K562 (cell line): Measurements from ENCODE around the gene KLK11. TPM values are rescaled to one million over a fixed set of nuclear protein-coding genes. Genes with fewer than 3 reads are reported as not detected.
A peak's percentile ranks its signal among the peaks of the same experiment; 100 is the strongest.

Source experiments
- ADNP ChIP-seq: fragments of 200-800 bp; sonication (Bioruptor generic); IDR thresholded peaks from 2 replicates; pipeline ENCODE4 v1.6.1; 2016; ENCODE audit warnings: missing genetic modification characterization, missing compliant biosample characterization
- DMBX1 ChIP-seq: fragments of 250-450 bp; sonication (Bioruptor Pico); IDR thresholded peaks from 2 replicates; pipeline ENCODE4 v1.8.0; 2022; ENCODE audit warnings: inconsistent platforms, mild to moderate bottlenecking, moderate library complexity, borderline replicate concordance
- E2F6 ChIP-seq, 2 experiments: IDR thresholded peaks; 2 replicates each; pipeline ENCODE4 v1.6.1; 2011; ENCODE audit warnings: borderline replicate concordance in 1 of 2, control low read depth in 1 of 2, low read depth in 1 of 2, low read length in 1 of 2, mild to moderate bottlenecking in 1 of 2, mixed read lengths in 1 of 2, moderate library complexity in 1 of 2; ENCODE audit not compliant: insufficient read depth in 1 of 2, insufficient read length in 1 of 2, poor library complexity in 1 of 2, severe bottlenecking in 1 of 2; ENCODE audit errors: extremely low read depth in 1 of 2
- EGR1 ChIP-seq: fragments of 450-650 bp; conservative IDR thresholded peaks from 2 replicates; pipeline ENCODE4 v1.6.1; 2017; ENCODE audit warnings: mild to moderate bottlenecking
- L3MBTL2 ChIP-seq: fragments of 450-650 bp; IDR thresholded peaks from 2 replicates; pipeline ENCODE4 v1.6.1; 2016; ENCODE audit warnings: mild to moderate bottlenecking, moderate library complexity
- OTX1 ChIP-seq: fragments of 450-650 bp; formaldehyde crosslinking; IDR thresholded peaks from 2 replicates; pipeline ENCODE4 v1.4.0; 2022; ENCODE audit warnings: mild to moderate bottlenecking
- POLR2G ChIP-seq: fragments of 200-400 bp; formaldehyde crosslinking; IDR thresholded peaks from 2 replicates; pipeline ENCODE4 v1.6.1; 2017; ENCODE audit warnings: low read depth, mild to moderate bottlenecking, antibody characterized with exemption, low read length, moderate library complexity
- RBFOX2 ChIP-seq: fragments of 200-400 bp; formaldehyde crosslinking; IDR thresholded peaks from 2 replicates; pipeline ENCODE4 v1.6.1; 2017; ENCODE audit warnings: low read depth, mild to moderate bottlenecking, low read length, moderate library complexity
- SNIP1 ChIP-seq: fragments of 450-650 bp; IDR thresholded peaks from 2 replicates; pipeline ENCODE4 v1.7.1; 2017; ENCODE audit warnings: low read depth, mild to moderate bottlenecking
- TAL1 ChIP-seq: fragments of 450-650 bp; IDR thresholded peaks from 2 replicates; pipeline ENCODE4 v1.6.1; 2016; ENCODE audit warnings: mild to moderate bottlenecking
- TOE1 ChIP-seq, 2 experiments: fragments of 450-650 bp in 1 of 2; sonication (generic) in 1 of 2; formaldehyde crosslinking in 1 of 2; IDR thresholded peaks; 2 replicates each; pipeline versions ENCODE4 v1.7.1 to v1.8.0; 2016 to 2022; ENCODE audit warnings: borderline replicate concordance in 2 of 2, mild to moderate bottlenecking in 2 of 2, antibody characterized with exemption in 1 of 2, inconsistent platforms in 1 of 2, low read depth in 1 of 2, missing genetic modification reagents in 1 of 2, moderate library complexity in 1 of 2
- polyA plus RNA-seq, 8 experiments: library from polyadenylated mRNA; depleted of rRNA in 4 of 8; stranded (reverse) in 5 of 8; unstranded in 3 of 8; fragments of >200 nt; fragmentation: Nextera tagmentation in 2 of 8; fragmentation: Illumina TruSeq in 1 of 8; extraction: Ambion mirVana in 2 of 8; extraction: Trizol in 1 of 8; gene quantifications; 2 replicates each; pipeline versions ENCODE4 v1.2.1 to v1.2.3, GENCODE V29; 2011 to 2014; ENCODE audit warnings: inconsistent platforms in 1 of 8, missing spikeins in 1 of 8
- total RNA-seq, 7 experiments: library from RNA; depleted of rRNA in 6 of 7; stranded (reverse); fragments of >200 nt in 6 of 7; fragmentation: Illumina TruSeq in 2 of 7; extraction: Trizol in 2 of 7; gene quantifications; 2 replicates each; pipeline versions ENCODE4 v1.2.1 to v1.2.3, GENCODE V29; 2011 to 2021; ENCODE audit warnings: low replicate concordance in 1 of 7
- TF ChIP-seq, protein P1 (sequence below), 2 experiments: fragments of 450-650 bp; formaldehyde crosslinking in 1 of 2; IDR thresholded peaks; 2 replicates each; pipeline versions ENCODE4 v1.4.0 to v1.6.1; 2014 to 2020; ENCODE audit warnings: mild to moderate bottlenecking in 2 of 2, borderline replicate concordance in 1 of 2, low read depth in 1 of 2

KLK11 gene
- total and polyA plus RNA-seq, 9 of the 15 experiments (the other 6 are each of a cell fraction or from before 2014, with no cell fraction given): not detected

DNA sequence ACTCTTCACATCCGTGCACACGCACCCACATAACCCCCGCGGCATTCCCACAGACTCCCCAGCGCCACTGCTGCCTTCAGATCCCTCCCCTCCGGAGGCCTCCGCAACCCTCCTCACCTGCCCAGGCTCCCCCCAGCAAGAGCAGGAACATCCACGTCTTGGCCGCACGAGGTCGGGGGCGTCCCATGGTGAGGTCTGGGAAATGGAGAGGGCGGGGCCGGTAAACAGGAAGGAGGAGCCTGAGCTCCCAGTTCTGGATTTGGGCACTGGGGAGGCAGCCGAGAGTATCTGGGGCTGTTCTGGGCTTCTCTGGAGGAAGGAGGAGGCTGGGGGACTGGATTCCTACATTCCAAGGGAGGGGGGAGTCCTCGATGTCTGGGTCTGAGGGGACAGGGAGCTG lies 25.4 kb downstream of the KLK11 start (continued):
- TF ChIP-seq E2F6 (IDR thresholded peaks at IDR 0.05; ENCODE audit: borderline replicate concordance in 1 of 2, extremely low read depth in 1 of 2, insufficient read depth in 1 of 2, insufficient read length in 1 of 2, low read depth in 1 of 2, low read length in 1 of 2, poor library complexity in 1 of 2, severe bottlenecking in 1 of 2): peak in 1 of 2 experiments; percentile 20
- TF ChIP-seq EGR1: 0 out of 2 replicates have a peak, but pooled peaks have one; percentile 30
- no peak for TF ChIP-seq ADNP
- no peak for TF ChIP-seq SNIP1
- no peak for TF ChIP-seq OTX1
- no peak for TF ChIP-seq TAL1
- TF ChIP-seq RBFOX2: 0 out of 2 replicates have a peak, but pooled peaks have one; percentile 22
- peak; percentile 58 for TF ChIP-seq L3MBTL2
- no peak for TF ChIP-seq DMBX1 (CRISPR knock-in tag)
- 0 out of 2 replicates have a peak, but pooled peaks have one; percentile 38 for TF ChIP-seq POLR2G
- TF ChIP-seq TOE1 (IDR thresholded peaks at IDR 0.05; ENCODE audit: borderline replicate concordance): no peak
- no peak for TF ChIP-seq TOE1 (CRISPR knock-in tag; IDR thresholded peaks at IDR 0.05; ENCODE audit: borderline replicate concordance, low read depth)
- TF ChIP-seq, protein P1, sequence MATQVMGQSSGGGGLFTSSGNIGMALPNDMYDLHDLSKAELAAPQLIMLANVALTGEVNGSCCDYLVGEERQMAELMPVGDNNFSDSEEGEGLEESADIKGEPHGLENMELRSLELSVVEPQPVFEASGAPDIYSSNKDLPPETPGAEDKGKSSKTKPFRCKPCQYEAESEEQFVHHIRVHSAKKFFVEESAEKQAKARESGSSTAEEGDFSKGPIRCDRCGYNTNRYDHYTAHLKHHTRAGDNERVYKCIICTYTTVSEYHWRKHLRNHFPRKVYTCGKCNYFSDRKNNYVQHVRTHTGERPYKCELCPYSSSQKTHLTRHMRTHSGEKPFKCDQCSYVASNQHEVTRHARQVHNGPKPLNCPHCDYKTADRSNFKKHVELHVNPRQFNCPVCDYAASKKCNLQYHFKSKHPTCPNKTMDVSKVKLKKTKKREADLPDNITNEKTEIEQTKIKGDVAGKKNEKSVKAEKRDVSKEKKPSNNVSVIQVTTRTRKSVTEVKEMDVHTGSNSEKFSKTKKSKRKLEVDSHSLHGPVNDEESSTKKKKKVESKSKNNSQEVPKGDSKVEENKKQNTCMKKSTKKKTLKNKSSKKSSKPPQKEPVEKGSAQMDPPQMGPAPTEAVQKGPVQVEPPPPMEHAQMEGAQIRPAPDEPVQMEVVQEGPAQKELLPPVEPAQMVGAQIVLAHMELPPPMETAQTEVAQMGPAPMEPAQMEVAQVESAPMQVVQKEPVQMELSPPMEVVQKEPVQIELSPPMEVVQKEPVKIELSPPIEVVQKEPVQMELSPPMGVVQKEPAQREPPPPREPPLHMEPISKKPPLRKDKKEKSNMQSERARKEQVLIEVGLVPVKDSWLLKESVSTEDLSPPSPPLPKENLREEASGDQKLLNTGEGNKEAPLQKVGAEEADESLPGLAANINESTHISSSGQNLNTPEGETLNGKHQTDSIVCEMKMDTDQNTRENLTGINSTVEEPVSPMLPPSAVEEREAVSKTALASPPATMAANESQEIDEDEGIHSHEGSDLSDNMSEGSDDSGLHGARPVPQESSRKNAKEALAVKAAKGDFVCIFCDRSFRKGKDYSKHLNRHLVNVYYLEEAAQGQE (IDR thresholded peaks at IDR 0.05; ENCODE audit: borderline replicate concordance): peak; percentile 12; the same call in 1 of the 2 replicates
- TF ChIP-seq, protein P1 (CRISPR knock-in tag; IDR thresholded peaks at IDR 0.05; ENCODE audit: low read depth): no peak
